ENCODE measurements around the gene CEP70. TPM values are rescaled to one million over a fixed set of nuclear protein-coding genes. Genes with fewer than 3 reads are reported as not detected.

Gene CEP70
- total RNA-seq, 1 experiment from 2014 or later = 32.6 TPM

DNA sequence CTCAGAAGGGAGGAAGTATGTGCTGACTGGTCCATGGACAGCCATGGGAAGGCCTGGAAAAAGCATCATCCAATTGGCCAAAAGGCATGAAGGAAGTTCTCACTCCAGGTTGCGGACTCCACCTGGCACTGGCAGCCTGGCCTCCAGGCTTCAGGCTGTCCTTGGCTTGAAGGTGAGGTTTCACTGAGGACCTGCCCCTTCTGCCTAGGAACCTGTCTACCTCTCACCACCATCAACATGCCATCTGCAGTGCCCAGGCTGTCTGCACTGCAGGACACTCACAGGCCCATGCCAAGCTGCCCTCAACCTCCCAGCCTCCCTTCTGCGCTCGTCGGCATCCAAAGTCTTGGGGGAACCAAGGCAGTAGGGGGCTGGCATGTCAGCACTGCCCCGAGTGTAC lies 51.1 kb downstream of the CEP70 start:
- H2BK15ac ChIP-seq (ENCODE audit: low read depth, low read length) = no peak overlapping the region
- H3K9ac ChIP-seq (ENCODE audit: extremely low read depth, insufficient read length, low read length) = no peak overlapping the region
- H3K56ac ChIP-seq (ENCODE audit: insufficient read length, low read depth, low read length) = no peak overlapping the region
- H4K8ac ChIP-seq (replicated peaks; ENCODE audit: insufficient read length, low read depth, low read length) = no peak overlapping the region
- H2BK20ac ChIP-seq (ENCODE audit: low read depth, low read length, poor library complexity, severe bottlenecking) = no peak overlapping the region
- no peak overlapping the region for H2BK5ac ChIP-seq (ENCODE audit: insufficient read length, low read length)
- no peak for TF ChIP-seq CTCF (conservative IDR thresholded peaks at IDR 0.05)
- H3T11ph ChIP-seq (ENCODE audit: low read length) = no peak overlapping the region
- no peak overlapping the region for H3K23ac ChIP-seq (ENCODE audit: insufficient read length, low read depth, low read length)
- H3K4me3 Mint-ChIP-seq = no peak overlapping the region
- H3K4me2 ChIP-seq (ENCODE audit: insufficient read depth, insufficient read length, low read length) = no peak overlapping the region
- no peaks in the 10 kb centered on the region for H3K79me2 ChIP-seq (ENCODE audit: insufficient read depth, low read length)
- no peak overlapping the region for H2AK5ac ChIP-seq (ENCODE audit: insufficient read length, low read length)
- H2BK12ac ChIP-seq (ENCODE audit: insufficient read length, low read depth, low read length) = no peak overlapping the region
- peaks cover 12% of the 10 kb centered on the region for H3K9me3 ChIP-seq (ENCODE audit: control insufficient read depth, low read depth, low read length)
- WGBS (ENCODE audit: extremely low coverage, insufficient read length, low lambda C conversion rate) = no CpG with 5 or more reads among the region's 5 CpGs
- H2BK120ac ChIP-seq (ENCODE audit: low read depth, low read length, poor library complexity, severe bottlenecking) = no peak overlapping the region
- H3K23me2 ChIP-seq (ENCODE audit: insufficient read length, low read depth, low read length, poor library complexity, severe bottlenecking) = no peaks in the 10 kb centered on the region
- no peak overlapping the region for H4K5ac ChIP-seq (ENCODE audit: insufficient read length, low read depth, low read length)
- peaks cover 65 to 88% (median 78%) of the 10 kb centered on the region in 3 experiments for H3K36me3 Mint-ChIP-seq (ENCODE audit: insufficient read depth in 1 of 3, low read depth in 3 of 3)
- no peaks in the 10 kb centered on the region for H3K4me1 ChIP-seq (ENCODE audit: insufficient read depth, low read length)
- DNase-seq = no peak
- no peak overlapping the region; the same call in 1 of the 2 replicates for H3K4ac ChIP-seq (ENCODE audit: low read depth, low read length)
- H4K20me1 ChIP-seq (ENCODE audit: control insufficient read depth, insufficient read depth, insufficient read length) = no peaks in the 10 kb centered on the region
- H3K14ac ChIP-seq (ENCODE audit: insufficient read depth, low read length) = no peak overlapping the region
- no peak overlapping the region for H4K91ac ChIP-seq (ENCODE audit: insufficient read length, low read depth, low read length)
- no peak overlapping the region for H2AFZ ChIP-seq (ENCODE audit: low read length)
- no peaks in the 10 kb centered on the region for H3K27me3 Mint-ChIP-seq (ENCODE audit: low read depth)
- no peaks in the 10 kb centered on the region for H3K79me1 ChIP-seq (ENCODE audit: insufficient read depth, low read depth, low read length, poor library complexity, severe bottlenecking)
- H3K9me3 Mint-ChIP-seq = peaks cover 44 to 61% of the 10 kb centered on the region in 2 experiments
- H3K27ac ChIP-seq (ENCODE audit: insufficient read length, low read depth, low read length) = no peak overlapping the region
- no peaks in the 10 kb centered on the region for H3K4me1 Mint-ChIP-seq
- H3K27ac Mint-ChIP-seq = no peak overlapping the region
- H3K18ac ChIP-seq (ENCODE audit: insufficient read length, low read depth, low read length) = no peak overlapping the region
- H3K27me3 ChIP-seq (ENCODE audit: insufficient read depth, low read length) = no peaks in the 10 kb centered on the region

Measured in H9 (cell line).